Stomach (tissue), 4 donors: Measurements from ENCODE around the gene UBE2M.

Experiments
- POLR2A ChIP-seq, 4 donors: fragments of 450-650 bp; IDR thresholded peaks; one replicate each; pipeline ENCODE4 v1.6.1; 2016; ENCODE audit warnings: antibody characterized with exemption in 4 of 4, control low read depth in 2 of 4, mild to moderate bottlenecking in 1 of 4, moderate library complexity in 1 of 4
- TF ChIP-seq, protein P1 (sequence below), 7 experiments: fragments of 450-650 bp in 4 of 7; fragments of 200-600 bp in 3 of 7; sonication (generic) in 3 of 7; IDR thresholded peaks; one replicate each; pipeline ENCODE4 v1.5.1; 2016 to 2019; ENCODE audit warnings: antibody characterized with exemption in 7 of 7, control low read depth in 2 of 7, mild to moderate bottlenecking in 1 of 7

DNA sequence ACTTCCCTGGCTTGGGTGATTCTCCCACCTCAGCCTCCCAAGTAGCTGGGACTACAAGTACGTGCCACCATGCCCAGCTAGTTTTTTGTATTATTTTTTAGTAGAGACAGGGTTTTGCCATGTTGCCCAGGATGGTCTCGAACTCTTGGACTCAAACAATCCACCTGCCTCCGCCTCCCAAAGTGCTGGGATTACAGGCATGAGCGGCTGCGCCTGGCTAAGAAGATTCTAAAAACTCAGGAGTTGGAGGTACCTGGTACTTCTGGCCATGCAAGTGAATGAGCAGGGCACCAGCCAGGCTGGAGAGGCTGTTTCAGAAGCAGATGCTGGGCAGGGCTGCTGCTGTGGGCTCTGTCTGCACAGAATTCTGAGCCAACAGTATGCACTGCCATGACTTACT is 8.6 kb upstream of the UBE2M start:
- TF ChIP-seq, protein P1, sequence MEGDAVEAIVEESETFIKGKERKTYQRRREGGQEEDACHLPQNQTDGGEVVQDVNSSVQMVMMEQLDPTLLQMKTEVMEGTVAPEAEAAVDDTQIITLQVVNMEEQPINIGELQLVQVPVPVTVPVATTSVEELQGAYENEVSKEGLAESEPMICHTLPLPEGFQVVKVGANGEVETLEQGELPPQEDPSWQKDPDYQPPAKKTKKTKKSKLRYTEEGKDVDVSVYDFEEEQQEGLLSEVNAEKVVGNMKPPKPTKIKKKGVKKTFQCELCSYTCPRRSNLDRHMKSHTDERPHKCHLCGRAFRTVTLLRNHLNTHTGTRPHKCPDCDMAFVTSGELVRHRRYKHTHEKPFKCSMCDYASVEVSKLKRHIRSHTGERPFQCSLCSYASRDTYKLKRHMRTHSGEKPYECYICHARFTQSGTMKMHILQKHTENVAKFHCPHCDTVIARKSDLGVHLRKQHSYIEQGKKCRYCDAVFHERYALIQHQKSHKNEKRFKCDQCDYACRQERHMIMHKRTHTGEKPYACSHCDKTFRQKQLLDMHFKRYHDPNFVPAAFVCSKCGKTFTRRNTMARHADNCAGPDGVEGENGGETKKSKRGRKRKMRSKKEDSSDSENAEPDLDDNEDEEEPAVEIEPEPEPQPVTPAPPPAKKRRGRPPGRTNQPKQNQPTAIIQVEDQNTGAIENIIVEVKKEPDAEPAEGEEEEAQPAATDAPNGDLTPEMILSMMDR (IDR thresholded peaks at IDR 0.05): no peak
- TF ChIP-seq POLR2A (IDR thresholded peaks at IDR 0.05): no peak
